ENCODE measurements around the gene E4F1. TPM values are rescaled to one million over a fixed set of nuclear protein-coding genes. Genes with fewer than 3 reads are reported as not detected.

The E4F1 gene
- total and polyA plus RNA-seq, 2 of the 13 experiments (the other 11 are each of a cell fraction or from before 2014, with no cell fraction given) = 13.8 to 19.5 TPM

- TF ChIP-seq, protein P1, sequence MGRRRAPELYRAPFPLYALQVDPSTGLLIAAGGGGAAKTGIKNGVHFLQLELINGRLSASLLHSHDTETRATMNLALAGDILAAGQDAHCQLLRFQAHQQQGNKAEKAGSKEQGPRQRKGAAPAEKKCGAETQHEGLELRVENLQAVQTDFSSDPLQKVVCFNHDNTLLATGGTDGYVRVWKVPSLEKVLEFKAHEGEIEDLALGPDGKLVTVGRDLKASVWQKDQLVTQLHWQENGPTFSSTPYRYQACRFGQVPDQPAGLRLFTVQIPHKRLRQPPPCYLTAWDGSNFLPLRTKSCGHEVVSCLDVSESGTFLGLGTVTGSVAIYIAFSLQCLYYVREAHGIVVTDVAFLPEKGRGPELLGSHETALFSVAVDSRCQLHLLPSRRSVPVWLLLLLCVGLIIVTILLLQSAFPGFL (CRISPR knock-in tag; IDR thresholded peaks at IDR 0.05) = no peak
- TF ChIP-seq SCMH1 (CRISPR knock-in tag; IDR thresholded peaks at IDR 0.05; ENCODE audit: borderline replicate concordance) = no peak
- TF ChIP-seq, protein P2, sequence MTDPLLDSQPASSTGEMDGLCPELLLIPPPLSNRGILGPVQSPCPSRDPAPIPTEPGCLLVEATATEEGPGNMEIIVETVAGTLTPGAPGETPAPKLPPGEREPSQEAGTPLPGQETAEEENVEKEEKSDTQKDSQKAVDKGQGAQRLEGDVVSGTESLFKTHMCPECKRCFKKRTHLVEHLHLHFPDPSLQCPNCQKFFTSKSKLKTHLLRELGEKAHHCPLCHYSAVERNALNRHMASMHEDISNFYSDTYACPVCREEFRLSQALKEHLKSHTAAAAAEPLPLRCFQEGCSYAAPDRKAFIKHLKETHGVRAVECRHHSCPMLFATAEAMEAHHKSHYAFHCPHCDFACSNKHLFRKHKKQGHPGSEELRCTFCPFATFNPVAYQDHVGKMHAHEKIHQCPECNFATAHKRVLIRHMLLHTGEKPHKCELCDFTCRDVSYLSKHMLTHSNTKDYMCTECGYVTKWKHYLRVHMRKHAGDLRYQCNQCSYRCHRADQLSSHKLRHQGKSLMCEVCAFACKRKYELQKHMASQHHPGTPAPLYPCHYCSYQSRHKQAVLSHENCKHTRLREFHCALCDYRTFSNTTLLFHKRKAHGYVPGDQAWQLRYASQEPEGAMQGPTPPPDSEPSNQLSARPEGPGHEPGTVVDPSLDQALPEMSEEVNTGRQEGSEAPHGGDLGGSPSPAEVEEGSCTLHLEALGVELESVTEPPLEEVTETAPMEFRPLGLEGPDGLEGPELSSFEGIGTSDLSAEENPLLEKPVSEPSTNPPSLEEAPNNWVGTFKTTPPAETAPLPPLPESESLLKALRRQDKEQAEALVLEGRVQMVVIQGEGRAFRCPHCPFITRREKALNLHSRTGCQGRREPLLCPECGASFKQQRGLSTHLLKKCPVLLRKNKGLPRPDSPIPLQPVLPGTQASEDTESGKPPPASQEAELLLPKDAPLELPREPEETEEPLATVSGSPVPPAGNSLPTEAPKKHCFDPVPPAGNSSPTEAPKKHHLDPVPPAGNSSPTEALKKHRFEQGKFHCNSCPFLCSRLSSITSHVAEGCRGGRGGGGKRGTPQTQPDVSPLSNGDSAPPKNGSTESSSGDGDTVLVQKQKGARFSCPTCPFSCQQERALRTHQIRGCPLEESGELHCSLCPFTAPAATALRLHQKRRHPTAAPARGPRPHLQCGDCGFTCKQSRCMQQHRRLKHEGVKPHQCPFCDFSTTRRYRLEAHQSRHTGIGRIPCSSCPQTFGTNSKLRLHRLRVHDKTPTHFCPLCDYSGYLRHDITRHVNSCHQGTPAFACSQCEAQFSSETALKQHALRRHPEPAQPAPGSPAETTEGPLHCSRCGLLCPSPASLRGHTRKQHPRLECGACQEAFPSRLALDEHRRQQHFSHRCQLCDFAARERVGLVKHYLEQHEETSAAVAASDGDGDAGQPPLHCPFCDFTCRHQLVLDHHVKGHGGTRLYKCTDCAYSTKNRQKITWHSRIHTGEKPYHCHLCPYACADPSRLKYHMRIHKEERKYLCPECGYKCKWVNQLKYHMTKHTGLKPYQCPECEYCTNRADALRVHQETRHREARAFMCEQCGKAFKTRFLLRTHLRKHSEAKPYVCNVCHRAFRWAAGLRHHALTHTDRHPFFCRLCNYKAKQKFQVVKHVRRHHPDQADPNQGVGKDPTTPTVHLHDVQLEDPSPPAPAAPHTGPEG (CRISPR knock-in tag; IDR thresholded peaks at IDR 0.05) = no peak
- no peak for TF ChIP-seq MED13 (CRISPR knock-in tag; IDR thresholded peaks at IDR 0.05)
- TF ChIP-seq MLX (CRISPR knock-in tag; IDR thresholded peaks at IDR 0.05) = no peak
- no peak for TF ChIP-seq ZNF607 (CRISPR knock-in tag; IDR thresholded peaks at IDR 0.05; ENCODE audit: borderline replicate concordance)
- TF ChIP-seq ZNF83 (CRISPR knock-in tag; IDR thresholded peaks at IDR 0.05; ENCODE audit: borderline replicate concordance) = no peak
- TF ChIP-seq RFXANK (CRISPR knock-in tag; IDR thresholded peaks at IDR 0.05) = no peak
- TF ChIP-seq, protein P3, sequence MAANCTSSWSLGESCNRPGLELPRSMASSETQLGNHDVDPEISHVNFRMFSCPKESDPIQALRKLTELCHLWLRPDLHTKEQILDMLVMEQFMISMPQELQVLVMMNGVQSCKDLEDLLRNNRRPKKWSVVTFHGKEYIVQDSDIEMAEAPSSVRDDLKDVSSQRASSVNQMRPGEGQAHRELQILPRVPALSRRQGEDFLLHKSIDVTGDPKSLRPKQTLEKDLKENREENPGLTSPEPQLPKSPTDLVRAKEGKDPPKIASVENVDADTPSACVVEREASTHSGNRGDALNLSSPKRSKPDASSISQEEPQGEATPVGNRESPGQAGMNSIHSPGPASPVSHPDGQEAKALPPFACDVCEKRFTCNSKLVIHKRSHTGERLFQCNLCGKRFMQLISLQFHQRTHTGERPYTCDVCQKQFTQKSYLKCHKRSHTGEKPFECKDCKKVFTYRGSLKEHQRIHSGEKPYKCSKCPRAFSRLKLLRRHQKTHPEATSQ (CRISPR knock-in tag; IDR thresholded peaks at IDR 0.05; ENCODE audit: borderline replicate concordance) = no peak
Observed at GRCh38 chr16:2282866-2283555, 59.6 kb downstream of the E4F1 start (continued).
